Stimulated activated naive B cell treated with anti-CD40 and anti-IgM and Interleukin-4, amounts not matched to agents 10 μg/mL and 1 μg/mL and 100 μg/mL, for 72 hours (primary cell): ENCODE results near the gene FOXO3.
"Not testable (repeated sequence)": the region's sequence is repeated elsewhere in the genome, so short reads cannot be mapped to it uniquely, and the experiment has no call there.

Experiments used
- ATAC-seq, 2 donors: fragments of 150-1000 bp; cut with Tn5 transposase; replicated peaks; 2 replicates each; pipeline ENCODE4 v1.10.0; 2021; ENCODE audit warnings: moderate library complexity in 1 of 2
- DNase-seq: peaks from one replicate; pipeline ENCODE4 v3.0.0; 2021
- H3K27ac Mint-ChIP-seq: one replicate; pipeline ENCODE4 v1.8.0; 2022; ENCODE audit warnings: mild to moderate bottlenecking, mixed read lengths
- H3K27me3 Mint-ChIP-seq, 2 donors: one replicate each; pipeline ENCODE4 v1.8.0; 2022; ENCODE audit warnings: mixed read lengths in 2 of 2
- H3K36me3 Mint-ChIP-seq, 2 donors: one replicate each; pipeline ENCODE4 v1.8.0; 2022; ENCODE audit warnings: mixed read lengths in 2 of 2, mild to moderate bottlenecking in 1 of 2
- H3K4me1 Mint-ChIP-seq, 2 donors: one replicate each; pipeline ENCODE4 v1.8.0; 2022; ENCODE audit warnings: mixed read lengths in 2 of 2, mild to moderate bottlenecking in 1 of 2
- H3K4me3 Mint-ChIP-seq, 2 donors: one replicate each; pipeline ENCODE4 v1.8.0; 2022; ENCODE audit warnings: mild to moderate bottlenecking in 2 of 2, mixed read lengths in 2 of 2, moderate library complexity in 1 of 2
- H3K9me3 Mint-ChIP-seq, 2 donors: one replicate each; pipeline ENCODE4 v1.8.0; 2022; ENCODE audit warnings: mixed read lengths in 2 of 2, mild to moderate bottlenecking in 1 of 2

FOXO3 gene

GRCh38 chr6:108669673-108670072, 109.0 kb downstream of the FOXO3 start:
- Mint-ChIP-seq H3K9me3 (no peaks in the 10 kb centered on the region), H3K4me3 (no peak overlapping the region), H3K27ac (no peak overlapping the region)

GRCh38 chr6:108671175-108671574, 110.5 kb downstream of the FOXO3 start:
- peaks cover 24 to 43% of the 10 kb centered on the region in 2 donors for H3K4me1 Mint-ChIP-seq
- no peak overlapping the region for H3K4me3 Mint-ChIP-seq
- H3K36me3 Mint-ChIP-seq, result peaks cover 8 to 15% of the 10 kb centered on the region in 2 donors
- H3K9me3 Mint-ChIP-seq, result no peaks in the 10 kb centered on the region
- H3K27ac Mint-ChIP-seq, result no peak overlapping the region
- DNase-seq (no peak), ATAC-seq (no peak)
- no peaks in the 10 kb centered on the region for H3K27me3 Mint-ChIP-seq

More at GRCh38 chr6:108669673-108670072, 109.0 kb downstream of the FOXO3 start:
- Mint-ChIP-seq H3K4me1 (peaks cover 20 to 36% of the 10 kb centered on the region in 2 donors), H3K27me3 (no peaks in the 10 kb centered on the region), H3K36me3 (peaks cover 17 to 18% of the 10 kb centered on the region in 2 donors)
- no peak for DNase-seq
- no peak for ATAC-seq

GRCh38 chr6:108671790-108672189, 111.1 kb downstream of the FOXO3 start:
- DNase-seq, result no peak
- Mint-ChIP-seq H3K9me3 (no peaks in the 10 kb centered on the region), H3K27ac (no peak overlapping the region), H3K36me3 (peaks cover 8 to 15% of the 10 kb centered on the region in 2 donors), H3K4me1 (peaks cover 24 to 43% of the 10 kb centered on the region in 2 donors), H3K4me3 (no peak overlapping the region), H3K27me3 (no peaks in the 10 kb centered on the region)
- ATAC-seq, result no peak

DNA sequence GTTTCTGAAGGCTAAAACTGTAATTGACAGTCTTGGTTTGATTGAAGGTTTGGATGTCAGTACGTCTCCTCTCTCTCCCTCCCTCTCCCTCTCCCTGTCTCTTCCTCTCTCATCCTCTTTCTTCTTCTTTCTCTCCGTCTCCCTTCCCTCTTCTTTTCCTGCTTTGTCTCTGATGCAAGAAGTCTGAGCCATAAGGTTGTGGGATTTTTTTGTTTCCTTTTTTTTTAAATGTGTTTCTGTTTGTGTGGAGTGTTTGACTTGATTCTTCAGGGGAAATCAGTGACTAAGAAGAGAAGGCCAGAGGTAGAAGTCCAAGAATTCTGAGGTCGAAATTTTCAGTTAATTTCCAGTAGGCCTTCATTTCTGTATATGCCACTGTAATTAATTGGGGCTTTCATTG, 111.9 kb downstream of the FOXO3 start:
- Mint-ChIP-seq H3K4me1 (peaks cover 24 to 43% of the 10 kb centered on the region in 2 donors), H3K36me3 (peaks cover 8 to 12% of the 10 kb centered on the region in 2 donors), H3K4me3 (no peak overlapping the region), H3K27me3 (no peaks in the 10 kb centered on the region), H3K27ac (no peak overlapping the region), H3K9me3 (no peaks in the 10 kb centered on the region)
- DNase-seq, result no peak
- ATAC-seq, result no peak

GRCh38 chr6:108673153-108673552, 112.4 kb downstream of the FOXO3 start:
- DNase-seq (no peak), ATAC-seq (peak in 1 of 2 donors; percentile 42)
- peaks cover 6 to 13% of the 10 kb centered on the region in 2 donors for H3K36me3 Mint-ChIP-seq
- no peak overlapping the region for H3K4me3 Mint-ChIP-seq
- peak overlapping the region; percentile 60 for H3K27ac Mint-ChIP-seq
- H3K4me1 Mint-ChIP-seq, result peaks cover 24 to 43% of the 10 kb centered on the region in 2 donors
- no peaks in the 10 kb centered on the region for H3K9me3 Mint-ChIP-seq
- no peaks in the 10 kb centered on the region for H3K27me3 Mint-ChIP-seq

DNA sequence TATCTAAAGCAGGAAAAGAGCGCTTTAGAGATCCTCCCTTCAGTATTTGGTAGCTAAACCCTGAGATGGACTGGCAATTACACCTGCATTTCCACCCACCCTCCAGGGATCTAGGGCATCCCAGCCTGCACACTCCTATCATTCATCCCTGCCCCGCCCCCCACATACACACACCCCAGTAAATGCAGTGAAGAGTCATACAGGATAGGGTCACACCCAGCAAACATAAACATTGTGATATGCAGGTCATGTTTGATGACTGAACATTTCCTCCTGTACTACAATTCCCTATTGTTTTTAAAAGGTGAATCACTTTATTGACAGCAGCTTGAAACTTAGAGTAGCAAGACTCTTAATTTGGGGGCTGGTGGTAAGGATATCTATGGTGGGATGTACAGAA, 112.9 kb downstream of the FOXO3 start:
- H3K4me3 Mint-ChIP-seq, result no peak overlapping the region
- no peaks in the 10 kb centered on the region for H3K27me3 Mint-ChIP-seq
- peaks cover 24 to 43% of the 10 kb centered on the region in 2 donors for H3K4me1 Mint-ChIP-seq
- ATAC-seq, result no peak
- no peak overlapping the region for H3K27ac Mint-ChIP-seq
- DNase-seq, result no peak
- no peaks in the 10 kb centered on the region for H3K9me3 Mint-ChIP-seq
- peaks cover 2 to 8% of the 10 kb centered on the region in 2 donors for H3K36me3 Mint-ChIP-seq

DNA sequence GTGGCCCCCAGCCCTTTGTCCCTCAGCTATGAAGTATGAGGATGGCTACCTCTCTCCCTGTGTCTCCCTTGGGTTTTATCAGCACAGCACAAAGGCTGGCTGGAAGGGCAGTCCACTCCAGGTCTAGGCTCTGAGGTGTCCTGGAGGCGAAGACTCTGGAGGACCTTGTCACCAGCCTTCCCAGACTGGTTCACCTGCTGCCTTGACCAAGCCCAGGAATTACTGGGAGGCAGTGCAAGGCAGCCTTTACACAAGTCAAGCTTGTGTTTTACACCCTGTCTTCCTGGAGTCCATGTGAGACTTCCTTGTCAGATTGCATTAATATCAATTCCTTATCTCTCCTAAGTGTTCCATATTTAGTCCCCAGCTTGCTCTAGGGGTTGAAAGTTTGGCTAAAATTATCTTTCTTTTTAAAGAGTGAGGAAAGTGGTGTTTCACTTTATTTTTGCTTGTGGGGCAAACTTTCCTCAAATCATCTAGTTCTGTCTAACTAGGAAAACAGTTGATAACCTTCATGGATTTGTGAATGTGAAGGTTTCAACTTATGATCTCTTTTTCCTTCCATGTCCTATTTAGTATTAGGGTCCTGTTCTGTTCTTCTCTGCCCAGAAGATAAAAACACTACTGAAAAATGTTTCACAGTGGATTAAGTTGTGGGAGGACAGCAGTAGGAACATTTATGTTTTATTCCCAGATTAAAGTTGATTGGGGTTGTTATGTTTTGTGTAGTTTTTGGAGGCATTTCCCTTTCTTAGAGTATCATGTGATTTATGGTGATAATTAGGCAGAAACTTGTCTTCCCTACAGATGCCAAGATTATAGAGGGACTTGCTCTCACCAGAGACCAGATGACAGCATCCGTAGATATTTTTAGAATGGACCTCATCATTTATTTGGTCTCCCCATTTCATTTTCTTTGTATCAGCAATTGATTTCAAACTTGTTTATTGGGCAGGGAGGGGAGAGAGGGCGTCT, 114.8 kb downstream of the FOXO3 start:
- Mint-ChIP-seq H3K9me3 (no peaks in the 10 kb centered on the region), H3K4me1 (peaks cover 21 to 30% of the 10 kb centered on the region in 2 donors), H3K36me3 (peaks cover 3 to 6% of the 10 kb centered on the region in 2 donors), H3K4me3 (no peak overlapping the region), H3K27ac (no peak overlapping the region), H3K27me3 (no peaks in the 10 kb centered on the region)
- ATAC-seq (no peak), DNase-seq (no peak)

DNA sequence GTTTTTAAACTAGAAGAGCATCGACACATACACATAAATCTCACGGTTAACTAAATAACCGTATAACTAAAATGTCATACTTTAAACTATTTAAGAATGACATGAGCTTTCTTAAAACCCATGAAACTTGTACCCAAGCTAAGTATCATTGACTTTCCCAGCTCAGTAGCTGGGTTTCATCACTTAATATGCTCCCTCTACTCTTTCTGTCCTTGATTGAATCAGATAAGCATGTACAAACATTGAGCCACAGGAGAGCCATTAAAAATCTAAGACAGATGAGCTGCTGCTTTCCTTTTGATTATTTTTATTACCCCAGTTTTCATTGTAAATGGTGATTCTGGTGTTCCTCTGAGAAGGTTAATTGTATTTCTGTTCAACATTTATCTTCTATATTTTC, 115.8 kb downstream of the FOXO3 start:
- H3K27me3 Mint-ChIP-seq, result no peaks in the 10 kb centered on the region
- no peak overlapping the region for H3K4me3 Mint-ChIP-seq
- peaks cover 3 to 7% of the 10 kb centered on the region in 2 donors for H3K36me3 Mint-ChIP-seq
- H3K9me3 Mint-ChIP-seq, result no peaks in the 10 kb centered on the region
- ATAC-seq (no peak), DNase-seq (no peak)
- H3K4me1 Mint-ChIP-seq, result peaks cover 17 to 25% of the 10 kb centered on the region in 2 donors
- no peak overlapping the region for H3K27ac Mint-ChIP-seq

GRCh38 chr6:108677357-108677756, 116.6 kb downstream of the FOXO3 start:
- DNase-seq, result no peak
- Mint-ChIP-seq H3K4me1 (peaks cover 17 to 24% of the 10 kb centered on the region in 2 donors), H3K27me3 (no peaks in the 10 kb centered on the region), H3K27ac (no peak overlapping the region), H3K9me3 (no peaks in the 10 kb centered on the region), H3K4me3 (no peak overlapping the region), H3K36me3 (peaks cover 3 to 7% of the 10 kb centered on the region in 2 donors)
- ATAC-seq, result no peak

- no peaks in the 10 kb centered on the region for H3K27me3 Mint-ChIP-seq
- H3K27ac Mint-ChIP-seq, result no peak overlapping the region
- DNase-seq, result no peak
- H3K9me3 Mint-ChIP-seq, result no peaks in the 10 kb centered on the region
- peaks cover 15 to 19% of the 10 kb centered on the region in 2 donors for H3K4me1 Mint-ChIP-seq
- ATAC-seq, result no peak
- H3K36me3 Mint-ChIP-seq, result peaks cover 3 to 7% of the 10 kb centered on the region in 2 donors
- H3K4me3 Mint-ChIP-seq, result no peak overlapping the region
Measured at GRCh38 chr6:108677894-108678293, 117.2 kb downstream of the FOXO3 start.

DNA sequence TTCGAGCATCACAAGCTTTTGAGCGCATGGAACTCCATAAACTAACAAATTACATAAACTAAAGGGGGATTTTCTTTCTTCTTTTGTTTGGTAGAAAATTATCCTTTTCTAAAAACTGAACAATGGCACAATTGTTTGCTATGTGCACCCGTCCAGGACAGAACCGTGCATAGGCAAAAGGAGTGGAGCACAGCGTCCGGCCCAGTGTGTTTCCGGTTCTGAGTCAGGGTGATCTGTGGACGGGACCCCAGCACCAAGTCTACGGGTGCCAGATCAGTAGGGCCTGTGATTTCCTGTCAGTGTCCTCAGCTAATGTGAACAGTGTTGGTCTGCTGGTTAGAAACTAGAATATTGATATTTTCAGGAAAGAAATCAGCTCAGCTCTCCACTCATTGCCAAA, 119.6 kb downstream of the FOXO3 start:
- peaks cover 2 to 14% of the 10 kb centered on the region in 2 donors for H3K36me3 Mint-ChIP-seq
- not testable (repeated sequence) for H3K27ac Mint-ChIP-seq, H3K9me3 Mint-ChIP-seq, H3K4me1 Mint-ChIP-seq, ATAC-seq, DNase-seq, H3K4me3 Mint-ChIP-seq, H3K27me3 Mint-ChIP-seq

DNA sequence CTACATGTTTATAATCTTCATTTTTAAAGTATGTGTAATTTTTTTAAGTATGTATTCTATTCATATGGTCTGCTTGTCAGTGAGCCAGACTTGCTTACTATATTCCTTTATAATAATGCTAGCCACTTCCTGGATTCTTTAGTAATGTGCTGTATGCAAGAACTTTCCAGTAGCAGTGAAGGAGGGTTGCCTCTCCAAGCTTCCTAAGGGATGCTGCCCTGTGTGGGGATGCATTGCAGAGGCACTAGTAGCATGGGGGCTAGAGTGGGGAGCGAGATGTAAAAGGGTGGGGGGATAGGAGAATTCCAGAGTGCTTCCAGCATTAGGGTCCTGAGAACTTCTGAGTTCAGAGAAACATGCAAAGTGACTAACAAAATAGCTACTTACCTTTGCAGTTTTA, 121.0 kb downstream of the FOXO3 start:
- not testable (repeated sequence) for H3K9me3 Mint-ChIP-seq, H3K4me1 Mint-ChIP-seq, ATAC-seq, H3K27me3 Mint-ChIP-seq, H3K4me3 Mint-ChIP-seq, H3K27ac Mint-ChIP-seq, DNase-seq
- H3K36me3 Mint-ChIP-seq, result peaks cover 10 to 24% of the 10 kb centered on the region in 2 donors

DNA sequence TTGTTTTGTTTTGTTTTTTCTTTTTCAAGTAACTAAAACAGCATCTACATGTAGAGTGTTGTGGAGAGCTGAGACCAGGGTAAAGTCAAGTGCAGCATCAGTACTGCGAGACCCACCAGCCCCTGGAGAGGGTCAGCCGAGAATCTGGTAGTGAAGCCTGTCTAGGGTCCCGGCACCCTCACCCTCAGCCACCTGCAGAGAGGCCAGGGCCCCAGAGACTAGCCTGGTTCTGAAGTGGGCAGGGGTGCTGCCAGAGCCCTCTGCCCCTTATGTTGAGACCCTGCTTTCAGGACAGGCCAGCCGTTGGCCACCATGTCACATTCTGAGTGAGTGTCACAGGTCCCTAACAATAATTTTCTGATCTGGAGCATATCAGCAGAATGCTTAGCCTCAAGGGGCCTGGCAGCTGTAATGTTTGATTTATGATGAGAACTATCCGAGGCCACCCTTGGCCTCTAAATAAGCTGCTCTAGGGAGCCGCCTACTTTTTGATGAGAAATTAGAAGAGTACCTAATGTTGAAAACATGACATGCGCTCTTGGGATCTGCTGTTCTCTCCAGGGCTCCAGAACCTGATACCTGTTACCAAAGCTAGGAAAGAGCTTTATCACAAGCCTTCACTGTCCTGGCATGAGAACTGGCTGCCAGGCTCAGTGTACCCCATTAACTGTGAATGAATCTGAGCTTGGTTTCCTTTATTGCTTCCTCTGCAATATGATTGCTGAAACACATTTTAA, 121.8 kb downstream of the FOXO3 start:
- H3K4me1 Mint-ChIP-seq, H3K4me3 Mint-ChIP-seq, H3K27me3 Mint-ChIP-seq, DNase-seq, H3K27ac Mint-ChIP-seq, H3K9me3 Mint-ChIP-seq, ATAC-seq: not testable (repeated sequence)
- peaks cover 11 to 25% of the 10 kb centered on the region in 2 donors for H3K36me3 Mint-ChIP-seq

DNA sequence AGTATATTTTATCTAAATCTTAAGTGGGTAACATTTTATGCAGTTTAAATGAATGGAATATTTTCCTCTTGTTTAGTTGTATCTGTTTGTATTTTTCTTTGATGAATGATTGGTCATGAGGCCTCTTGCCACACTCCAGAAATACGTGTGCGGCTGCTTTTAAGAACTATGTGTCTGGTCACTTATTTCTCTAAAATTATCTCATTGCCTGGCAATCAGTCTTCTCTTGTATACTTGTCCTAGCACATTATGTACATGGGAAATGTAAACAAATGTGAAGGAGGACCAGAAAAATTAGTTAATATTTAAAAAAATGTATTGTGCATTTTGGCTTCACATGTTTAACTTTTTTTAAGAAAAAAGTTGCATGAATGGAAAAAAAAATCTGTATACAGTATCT, 123.3 kb downstream of the FOXO3 start:
- H3K27ac Mint-ChIP-seq, H3K4me1 Mint-ChIP-seq, ATAC-seq, H3K4me3 Mint-ChIP-seq, DNase-seq, H3K9me3 Mint-ChIP-seq, H3K27me3 Mint-ChIP-seq: not testable (repeated sequence)
- peaks cover 9 to 25% of the 10 kb centered on the region in 2 donors for H3K36me3 Mint-ChIP-seq
